Prostate gland (tissue), 2 donors: ENCODE results near the gene KHDRBS1.

Experiments
- CTCF ChIP-seq, 4 experiments: fragments of 200-600 bp in 2 of 4; fragments of 450-650 bp in 2 of 4; sonication (generic) in 2 of 4; IDR thresholded peaks; 1 replicate in 3 of 4; 2 replicates in 1 of 4; pipeline ENCODE4 v1.5.1; 2016 to 2019; ENCODE audit warnings: antibody characterized with exemption in 4 of 4, mild to moderate bottlenecking in 2 of 4, moderate library complexity in 2 of 4
- POLR2A ChIP-seq: fragments of 450-650 bp; IDR thresholded peaks from one replicate; pipeline ENCODE4 v1.6.1; 2016; ENCODE audit warnings: antibody characterized with exemption, mild to moderate bottlenecking

DNA sequence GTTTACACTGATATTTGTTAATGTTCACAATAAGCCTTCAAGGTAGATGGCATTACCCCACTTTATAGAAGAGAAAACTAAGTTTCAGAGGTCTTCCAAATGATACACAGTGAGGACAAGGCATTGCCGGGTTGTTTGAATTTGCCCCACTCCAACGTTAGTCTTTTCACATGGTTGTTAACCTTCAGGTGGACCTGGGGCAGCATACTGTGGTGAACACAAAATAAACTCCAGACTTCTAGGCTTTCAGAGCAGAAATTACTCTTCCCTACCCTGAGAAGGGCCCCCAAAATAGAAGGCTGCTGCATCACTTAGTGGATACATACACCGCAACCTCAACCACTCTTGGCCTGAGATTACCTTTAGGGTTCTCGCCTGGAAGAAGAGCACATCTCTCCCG, 3.4 kb upstream of the KHDRBS1 start:
- TF ChIP-seq POLR2A (no peak), CTCF (IDR thresholded peaks at IDR 0.05) (no peak)
